22Rv1 (cell line): ENCODE results near the gene NME5.

Experiments
- H3K27ac ChIP-seq: fragments of 450-650 bp; 2 replicates; pipeline ENCODE4 v1.5.1; 2017
- ZFX ChIP-seq: fragments of 450-650 bp; IDR thresholded peaks from 2 replicates; pipeline ENCODE4 v1.6.1; 2017; ENCODE audit warnings: antibody characterized with exemption, borderline replicate concordance
- TF ChIP-seq, protein P1 (sequence below): fragments of 450-650 bp; IDR thresholded peaks from 2 replicates; pipeline ENCODE4 v1.5.1; 2017; ENCODE audit warnings: mild to moderate bottlenecking

The NME5 gene

DNA sequence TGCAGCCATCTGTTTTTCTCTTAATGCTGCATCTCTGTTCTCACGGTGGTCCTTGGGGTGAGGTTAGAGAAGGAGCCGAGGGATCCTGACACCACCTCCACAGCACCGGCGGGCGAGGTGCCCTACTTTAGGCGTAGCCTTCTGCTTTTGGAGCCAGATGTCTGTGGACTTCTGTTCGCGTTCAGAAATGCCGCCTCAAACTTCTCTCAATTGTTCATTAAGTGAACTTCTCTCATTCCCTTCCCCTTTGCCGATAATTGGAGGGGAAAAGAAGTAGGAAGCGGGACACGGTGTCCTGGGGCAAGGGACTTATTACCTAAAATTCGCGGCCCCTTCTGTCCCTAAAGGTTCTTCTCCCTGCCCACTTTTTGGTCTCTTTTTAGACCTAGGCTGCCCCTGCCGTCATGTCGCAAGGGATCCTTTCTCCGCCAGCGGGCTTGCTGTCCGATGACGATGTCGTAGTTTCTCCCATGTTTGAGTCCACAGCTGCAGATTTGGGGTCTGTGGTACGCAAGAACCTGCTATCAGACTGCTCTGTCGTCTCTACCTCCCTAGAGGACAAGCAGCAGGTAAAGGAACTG lies 40.1 kb upstream of the NME5 start:
- H3K27ac ChIP-seq, result peak overlapping the region; percentile 89
- TF ChIP-seq ZFX, result no peak
- TF ChIP-seq, protein P1, sequence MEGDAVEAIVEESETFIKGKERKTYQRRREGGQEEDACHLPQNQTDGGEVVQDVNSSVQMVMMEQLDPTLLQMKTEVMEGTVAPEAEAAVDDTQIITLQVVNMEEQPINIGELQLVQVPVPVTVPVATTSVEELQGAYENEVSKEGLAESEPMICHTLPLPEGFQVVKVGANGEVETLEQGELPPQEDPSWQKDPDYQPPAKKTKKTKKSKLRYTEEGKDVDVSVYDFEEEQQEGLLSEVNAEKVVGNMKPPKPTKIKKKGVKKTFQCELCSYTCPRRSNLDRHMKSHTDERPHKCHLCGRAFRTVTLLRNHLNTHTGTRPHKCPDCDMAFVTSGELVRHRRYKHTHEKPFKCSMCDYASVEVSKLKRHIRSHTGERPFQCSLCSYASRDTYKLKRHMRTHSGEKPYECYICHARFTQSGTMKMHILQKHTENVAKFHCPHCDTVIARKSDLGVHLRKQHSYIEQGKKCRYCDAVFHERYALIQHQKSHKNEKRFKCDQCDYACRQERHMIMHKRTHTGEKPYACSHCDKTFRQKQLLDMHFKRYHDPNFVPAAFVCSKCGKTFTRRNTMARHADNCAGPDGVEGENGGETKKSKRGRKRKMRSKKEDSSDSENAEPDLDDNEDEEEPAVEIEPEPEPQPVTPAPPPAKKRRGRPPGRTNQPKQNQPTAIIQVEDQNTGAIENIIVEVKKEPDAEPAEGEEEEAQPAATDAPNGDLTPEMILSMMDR, result no peak

DNA sequence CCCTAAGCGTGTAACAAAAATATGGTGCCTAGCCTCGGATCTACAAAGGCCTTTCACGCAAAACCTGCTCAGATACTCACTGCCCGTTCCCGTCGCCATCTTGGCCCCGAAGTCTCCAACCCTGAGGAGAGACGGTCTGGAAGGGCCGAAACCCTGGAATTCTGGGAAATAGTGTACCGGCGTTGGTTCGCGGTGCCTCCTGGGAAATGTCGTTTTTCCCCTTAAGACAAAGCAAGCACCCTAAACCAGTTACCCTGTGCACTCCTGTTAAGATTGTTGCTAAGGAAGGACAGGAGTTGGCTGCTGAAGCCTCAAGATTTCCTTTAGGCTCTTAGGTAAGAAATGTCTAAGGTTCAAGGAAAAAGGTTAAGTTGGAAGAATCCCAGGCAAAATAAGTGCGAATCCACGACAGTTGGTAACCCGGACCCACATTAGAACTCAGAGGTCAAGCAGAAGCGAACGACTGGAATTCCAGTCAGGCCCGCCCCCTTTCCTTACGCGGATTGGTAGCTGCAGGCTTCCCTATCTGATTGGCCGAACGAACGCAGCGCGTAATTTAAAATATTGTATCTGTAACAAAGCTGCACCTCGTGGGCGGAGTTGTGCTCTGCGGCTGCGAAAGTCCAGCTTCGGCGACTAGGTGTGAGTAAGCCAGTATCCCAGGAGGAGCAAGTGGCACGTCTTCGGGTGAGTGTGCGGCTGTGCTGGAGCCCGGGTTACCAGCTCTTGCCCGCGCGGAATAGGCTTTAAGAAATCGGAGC lies 39.5 kb upstream of the NME5 start, which contains the start of the genes BRD8 and KIF20A:
Gene BRD8 (minus strand): TSS at position 115 of the 761 bp plus-strand sequence. CDS start 16 bp downstream, at position 99.
Gene KIF20A (plus strand): TSS at position 597 of the 761 bp plus-strand sequence. CDS start 569 bp downstream, outside the sequence.
- TF ChIP-seq, protein P1, result no peak
- TF ChIP-seq ZFX, result no peak
- peak within 1 kb of the TSS; percentile 89 for H3K27ac ChIP-seq

DNA sequence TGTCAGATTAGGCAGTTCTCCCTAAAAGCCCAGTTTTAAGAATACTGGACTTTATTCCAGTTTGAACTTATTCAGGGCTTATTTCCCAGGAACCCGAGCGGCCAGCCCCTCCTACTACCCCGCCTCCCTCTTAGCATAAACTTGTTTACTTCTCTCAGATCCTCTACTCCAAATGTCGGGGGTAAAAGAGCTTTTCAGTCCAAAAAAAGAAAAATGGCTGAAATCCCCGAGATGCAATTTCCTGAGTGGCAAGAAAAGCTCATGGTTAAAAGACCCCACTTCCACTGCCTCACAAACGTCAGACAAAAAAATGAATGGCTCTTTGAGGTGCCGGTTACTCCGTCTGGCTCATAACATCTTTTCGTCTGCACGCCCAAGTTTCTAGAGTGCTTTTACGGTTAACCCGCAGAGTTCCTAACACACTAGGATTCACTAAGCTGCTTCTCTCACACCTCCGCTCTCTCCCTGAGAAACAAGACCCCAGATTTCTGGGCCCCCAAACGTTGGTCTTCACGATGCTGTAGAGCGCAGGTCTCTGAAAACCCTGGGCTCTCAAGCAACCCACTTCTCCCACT lies 38.8 kb upstream of the NME5 start:
- no peak for TF ChIP-seq ZFX
- TF ChIP-seq, protein P1, result no peak
- H3K27ac ChIP-seq, result peak overlapping the region; percentile 89

DNA sequence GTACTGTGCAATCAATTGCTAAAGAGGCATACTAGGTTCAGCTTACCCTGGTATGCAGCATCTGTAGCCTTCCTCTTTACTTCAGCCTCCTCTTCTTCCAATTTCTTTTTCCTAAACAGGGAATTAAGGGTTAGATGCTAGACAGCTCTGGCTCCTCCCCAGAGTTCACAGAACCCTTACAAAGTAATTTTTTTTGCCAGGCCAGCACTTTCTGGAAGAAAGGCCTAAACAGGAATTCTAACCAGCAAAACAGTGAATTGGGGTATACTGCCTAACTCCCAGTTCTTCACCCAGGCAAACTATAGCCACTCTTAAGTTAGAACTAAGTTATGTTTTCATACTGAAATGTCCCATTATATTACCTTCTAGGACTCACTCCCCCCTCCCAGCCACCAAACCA lies 31.1 kb upstream of the NME5 start:
- TF ChIP-seq, protein P1, result no peak
- no peak for TF ChIP-seq ZFX

DNA sequence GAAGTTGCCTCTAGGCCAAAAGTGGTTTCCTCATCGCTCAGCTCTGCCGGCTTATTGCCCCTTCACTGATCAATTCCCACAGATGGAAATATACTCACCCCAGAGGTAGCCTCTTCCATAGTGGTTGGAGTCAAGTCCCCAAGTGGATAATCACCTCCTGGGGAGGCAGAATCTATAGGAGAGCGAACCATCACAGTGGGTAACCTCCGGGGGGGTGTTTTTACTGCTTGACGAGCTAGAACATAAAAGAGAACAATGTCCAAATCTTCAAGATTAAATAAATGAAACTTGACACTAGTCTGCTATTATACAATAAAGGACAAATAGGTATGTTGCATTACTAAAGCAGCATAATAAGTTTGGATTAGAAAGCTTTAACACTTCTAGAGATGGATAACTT lies 29.9 kb upstream of the NME5 start:
- H3K27ac ChIP-seq, result no peak overlapping the region
- TF ChIP-seq, protein P1, result no peak
- TF ChIP-seq ZFX, result no peak

More for the DNA sequence above, 31.1 kb upstream of the NME5 start:
- H3K27ac ChIP-seq, result no peak overlapping the region

- H3K27ac ChIP-seq, result no peak overlapping the region
These were observed 24.5 kb upstream of the NME5 start for GRCh38 chr5:138163721-138164120.

More at GRCh38 chr5:138163721-138164120, 24.5 kb upstream of the NME5 start:
- no peak for TF ChIP-seq ZFX
- TF ChIP-seq, protein P1, result no peak
